Measurements from ENCODE around the gene SRBD1. TPM values are rescaled to one million over a fixed set of nuclear protein-coding genes. Genes with fewer than 3 reads are reported as not detected.

Gene SRBD1
- total RNA-seq, 3 donors from 2014 or later, result 21.1 to 30.2 (median 21.9) TPM

DNA sequence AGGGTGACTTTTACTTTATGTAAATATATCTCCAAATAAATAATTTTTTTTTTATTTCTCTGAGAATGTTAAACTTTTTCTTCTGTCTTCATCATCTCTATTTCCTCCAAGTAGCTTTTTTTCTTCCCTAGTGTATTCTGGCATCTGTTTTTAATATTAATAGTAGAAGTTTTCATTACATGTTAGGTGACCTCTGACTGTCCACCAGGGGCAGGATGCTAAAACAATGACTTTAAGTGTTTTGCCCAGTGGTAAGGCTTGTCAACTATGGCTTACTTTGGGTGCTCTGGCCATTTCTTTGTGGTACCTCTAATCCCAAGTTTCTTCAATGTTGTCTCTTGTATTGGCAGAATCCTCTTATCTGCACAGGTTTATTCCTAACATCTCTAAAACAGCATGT, 127.1 kb downstream of the SRBD1 start:
- no peaks in the 10 kb centered on the region for H3K36me3 ChIP-seq
- no peaks in the 10 kb centered on the region for H3K9me3 ChIP-seq
- no peak overlapping the region for H3K4me3 ChIP-seq
- intact Hi-C loops (cut with DNase I; ENCODE audit: low total_unique reads), result no loop called here
- no peak overlapping the region for H3K27ac ChIP-seq
- no peaks in the 10 kb centered on the region for H3K4me1 ChIP-seq
- no peaks in the 10 kb centered on the region for H3K27me3 ChIP-seq
- no peak for DNase-seq (ENCODE audit: low spot score in 2 of 2)
- TF ChIP-seq POLR2AphosphoS5 (IDR thresholded peaks at IDR 0.05) (no peak), POLR2A (IDR thresholded peaks at IDR 0.05) (no peak)
- TF ChIP-seq, protein P1, sequence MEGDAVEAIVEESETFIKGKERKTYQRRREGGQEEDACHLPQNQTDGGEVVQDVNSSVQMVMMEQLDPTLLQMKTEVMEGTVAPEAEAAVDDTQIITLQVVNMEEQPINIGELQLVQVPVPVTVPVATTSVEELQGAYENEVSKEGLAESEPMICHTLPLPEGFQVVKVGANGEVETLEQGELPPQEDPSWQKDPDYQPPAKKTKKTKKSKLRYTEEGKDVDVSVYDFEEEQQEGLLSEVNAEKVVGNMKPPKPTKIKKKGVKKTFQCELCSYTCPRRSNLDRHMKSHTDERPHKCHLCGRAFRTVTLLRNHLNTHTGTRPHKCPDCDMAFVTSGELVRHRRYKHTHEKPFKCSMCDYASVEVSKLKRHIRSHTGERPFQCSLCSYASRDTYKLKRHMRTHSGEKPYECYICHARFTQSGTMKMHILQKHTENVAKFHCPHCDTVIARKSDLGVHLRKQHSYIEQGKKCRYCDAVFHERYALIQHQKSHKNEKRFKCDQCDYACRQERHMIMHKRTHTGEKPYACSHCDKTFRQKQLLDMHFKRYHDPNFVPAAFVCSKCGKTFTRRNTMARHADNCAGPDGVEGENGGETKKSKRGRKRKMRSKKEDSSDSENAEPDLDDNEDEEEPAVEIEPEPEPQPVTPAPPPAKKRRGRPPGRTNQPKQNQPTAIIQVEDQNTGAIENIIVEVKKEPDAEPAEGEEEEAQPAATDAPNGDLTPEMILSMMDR (IDR thresholded peaks at IDR 0.05), result no peak

DNA sequence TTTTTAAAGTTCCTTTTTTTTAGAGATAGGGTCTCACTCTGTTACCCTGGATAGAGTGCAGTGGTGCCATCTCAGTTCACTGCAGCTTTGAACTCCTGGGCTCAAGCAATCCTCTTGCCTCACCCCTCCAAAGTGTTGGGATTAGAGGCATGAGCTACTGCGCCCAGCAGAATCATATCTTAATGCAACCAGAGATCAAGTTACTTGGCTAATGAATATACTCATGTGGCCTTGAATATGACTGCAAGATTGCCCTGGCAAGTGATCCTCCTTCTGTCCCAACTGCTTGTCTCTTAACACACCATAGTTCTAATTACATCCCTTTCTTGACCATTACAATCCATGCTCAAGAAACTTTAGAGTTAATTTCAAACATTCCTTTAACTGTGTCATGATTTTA, 133.5 kb downstream of the SRBD1 start:
- Histone ChIP-seq H3K27me3 (no peaks in the 10 kb centered on the region), H3K36me3 (no peaks in the 10 kb centered on the region), H3K9me3 (no peaks in the 10 kb centered on the region), H3K4me3 (no peak overlapping the region), H3K27ac (no peak overlapping the region), H3K4me1 (no peaks in the 10 kb centered on the region)
- intact Hi-C loops (cut with DNase I; ENCODE audit: low total_unique reads), result no loop called here
- DNase-seq (ENCODE audit: low spot score in 2 of 2), result no peak
- TF ChIP-seq POLR2A (IDR thresholded peaks at IDR 0.05), result no peak
- TF ChIP-seq, protein P1 (IDR thresholded peaks at IDR 0.05), result no peak

DNA sequence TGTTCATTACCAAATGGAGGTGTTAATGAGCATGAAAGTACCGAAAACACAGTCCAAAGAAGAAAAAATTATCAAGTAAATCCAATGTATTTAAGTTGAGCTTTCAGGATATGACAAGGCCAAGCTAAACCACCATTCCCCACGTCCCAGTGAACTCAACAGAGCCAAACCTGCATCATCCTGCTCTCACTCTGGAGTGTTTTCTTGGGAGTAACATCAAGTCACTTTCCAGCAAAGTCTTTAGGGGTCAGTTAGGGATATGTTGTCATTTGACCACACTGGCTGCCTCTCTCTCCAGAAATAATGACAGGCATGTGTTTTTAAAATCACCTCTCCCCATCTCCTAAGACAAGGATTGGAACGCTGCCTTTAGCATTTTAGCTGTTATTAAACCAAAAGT, 140.5 kb downstream of the SRBD1 start:
- H3K4me3 ChIP-seq, result no peak overlapping the region
- H3K27ac ChIP-seq, result peak overlapping the region in 1 of 2 donors; percentile 46
- H3K4me1 ChIP-seq, result peaks cover 0 to 4% of the 10 kb centered on the region in 2 donors
- H3K9me3 ChIP-seq, result no peaks in the 10 kb centered on the region
- no peaks in the 10 kb centered on the region for H3K36me3 ChIP-seq
- no peak for DNase-seq (ENCODE audit: low spot score in 2 of 2)
- intact Hi-C loops (cut with DNase I; ENCODE audit: low total_unique reads), result no loop called here
- H3K27me3 ChIP-seq, result no peaks in the 10 kb centered on the region
- TF ChIP-seq POLR2A (IDR thresholded peaks at IDR 0.05) (no peak), POLR2AphosphoS5 (IDR thresholded peaks at IDR 0.05) (no peak)
- TF ChIP-seq, protein P1 (IDR thresholded peaks at IDR 0.05), result no peak

DNA sequence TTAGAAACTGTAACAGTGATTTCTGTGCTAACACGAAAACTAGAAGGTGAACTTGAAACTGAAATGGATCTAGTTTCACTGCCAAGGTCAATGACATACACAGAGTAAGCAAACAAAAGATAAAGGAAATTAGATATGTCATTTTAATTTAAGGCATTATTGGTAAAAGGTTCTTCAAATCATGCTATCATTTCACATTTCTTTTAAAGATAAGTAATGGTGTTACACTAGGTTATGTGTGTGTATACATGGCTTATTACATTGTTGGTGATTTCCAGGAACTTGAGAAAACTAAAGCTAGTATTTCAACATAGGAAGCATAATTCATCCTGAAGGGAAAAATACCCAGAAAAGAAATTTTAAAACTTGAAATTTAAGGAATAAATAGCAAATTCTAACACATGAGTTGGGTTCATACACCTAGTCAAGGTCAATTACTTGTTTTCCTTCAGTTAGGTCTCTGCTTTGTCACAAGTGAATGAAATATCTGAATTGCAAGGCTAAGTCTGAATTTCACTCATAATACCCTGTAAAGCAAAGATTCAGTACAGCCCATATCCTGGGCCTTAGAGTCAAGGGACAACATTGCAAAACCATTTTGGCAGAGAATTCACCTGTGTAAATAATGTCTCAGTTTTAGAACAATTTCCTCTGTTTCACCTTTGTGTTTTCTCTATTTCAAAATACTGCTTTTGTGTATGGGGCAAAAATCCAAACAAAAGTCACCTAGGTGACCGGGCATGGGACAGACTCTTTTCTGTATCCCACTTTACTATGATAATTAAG, 141.6 kb downstream of the SRBD1 start:
- DNase-seq (ENCODE audit: low spot score in 2 of 2), result no peak
- Histone ChIP-seq H3K27ac (peak overlapping the region in 1 of 2 donors; percentile 46), H3K36me3 (no peaks in the 10 kb centered on the region), H3K4me3 (no peak overlapping the region), H3K4me1 (peaks cover 0 to 4% of the 10 kb centered on the region in 2 donors), H3K9me3 (no peaks in the 10 kb centered on the region), H3K27me3 (no peaks in the 10 kb centered on the region)
- intact Hi-C loops (cut with DNase I; ENCODE audit: low total_unique reads), result no loop called here
- TF ChIP-seq, protein P1 (IDR thresholded peaks at IDR 0.05), result no peak
- no peak for TF ChIP-seq POLR2A (IDR thresholded peaks at IDR 0.05)
- TF ChIP-seq POLR2AphosphoS5 (IDR thresholded peaks at IDR 0.05), result no peak

DNA sequence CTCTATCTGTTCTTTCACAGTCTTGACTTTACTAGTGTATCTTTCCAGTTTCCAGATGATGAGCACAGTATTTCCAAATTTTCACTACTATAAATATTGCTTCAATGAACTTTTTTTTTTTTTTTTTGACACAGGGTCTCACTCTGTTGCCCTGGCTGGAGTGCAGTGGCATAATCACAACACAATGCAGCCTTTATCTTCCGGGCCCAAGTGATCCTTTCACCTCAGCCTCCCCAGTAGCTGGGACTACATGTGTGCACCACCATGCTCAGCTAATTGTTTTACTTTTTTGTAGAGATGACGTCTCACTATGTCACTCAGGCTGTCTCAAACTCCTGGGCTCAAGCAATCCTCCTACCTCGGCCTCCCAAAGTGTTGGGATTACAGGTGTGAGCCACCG, 142.8 kb downstream of the SRBD1 start:
- Histone ChIP-seq H3K36me3 (no peaks in the 10 kb centered on the region), H3K4me3 (no peak overlapping the region), H3K9me3 (no peaks in the 10 kb centered on the region), H3K4me1 (peaks cover 0 to 4% of the 10 kb centered on the region in 2 donors), H3K27ac (no peak overlapping the region), H3K27me3 (no peaks in the 10 kb centered on the region)
- DNase-seq (ENCODE audit: low spot score in 2 of 2), result no peak
- intact Hi-C loops (cut with DNase I; ENCODE audit: low total_unique reads), result no loop called here
- TF ChIP-seq POLR2A (IDR thresholded peaks at IDR 0.05), result no peak
- TF ChIP-seq, protein P1 (IDR thresholded peaks at IDR 0.05), result no peak
- no peak for TF ChIP-seq POLR2AphosphoS5 (IDR thresholded peaks at IDR 0.05)

Measured in breast epithelium (tissue), 4 donors.